ENCODE results near the gene KLK1.

DNA sequence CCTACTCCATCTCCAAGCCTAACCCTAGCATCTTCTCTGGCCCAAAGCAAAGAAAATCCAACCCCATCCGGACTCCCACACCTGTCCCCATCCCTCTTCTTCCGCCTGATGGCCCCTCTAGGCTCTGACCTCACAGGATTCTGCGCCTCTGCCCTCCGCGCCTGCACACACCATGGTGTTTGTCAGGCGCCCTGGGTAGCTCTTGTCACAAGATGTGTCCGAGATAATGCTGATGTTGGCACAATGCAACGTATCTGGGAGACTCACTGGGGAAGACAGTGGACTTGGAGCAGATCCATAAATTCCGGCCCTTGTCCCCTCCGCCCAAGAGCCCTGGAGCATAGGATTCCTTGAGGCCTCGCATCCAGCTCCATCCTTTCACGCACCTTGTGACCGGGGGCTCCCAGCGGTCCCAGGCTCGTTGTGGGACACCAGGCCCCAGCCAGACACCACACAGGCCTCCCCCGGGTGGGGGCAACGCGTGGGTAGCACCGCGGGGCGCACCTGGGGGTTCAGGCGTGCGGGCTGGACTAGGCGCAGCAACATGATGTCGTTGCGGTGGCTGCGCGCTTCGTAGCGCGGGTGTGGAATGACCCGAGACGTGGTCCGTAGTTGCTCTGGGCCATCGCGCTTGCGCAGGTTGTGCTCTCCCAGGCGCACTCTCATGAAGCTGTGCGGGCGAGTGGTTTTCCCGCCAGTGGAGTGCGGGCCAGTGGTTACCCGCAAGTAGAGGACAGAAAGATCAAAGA lies 3.1 kb upstream of the KLK1 start:
- TF ChIP-seq CTCF (IDR thresholded peaks at IDR 0.05) (no peak), POLR2AphosphoS5 (IDR thresholded peaks at IDR 0.05; ENCODE audit: low read depth, low read length) (no peak), EP300 (IDR thresholded peaks at IDR 0.05; ENCODE audit: borderline replicate concordance in 1 of 2, low read depth in 1 of 2, low read length in 1 of 2) (no peak), CHD2 (IDR thresholded peaks at IDR 0.05; ENCODE audit: low read length, partially characterized antibody) (no peak), FOXJ3 (CRISPR knock-in tag; IDR thresholded peaks at IDR 0.05) (no peak), ELF1 (IDR thresholded peaks at IDR 0.05) (no peak), TEAD4 (IDR thresholded peaks at IDR 0.05; ENCODE audit: borderline replicate concordance, insufficient read depth) (no peak), MXI1 (IDR thresholded peaks at IDR 0.05; ENCODE audit: low read depth, low read length) (no peak), FOXM1 (IDR thresholded peaks at IDR 0.05; ENCODE audit: low read depth) (no peak), FOSL2 (IDR thresholded peaks at IDR 0.05; ENCODE audit: borderline replicate concordance, low read depth) (no peak), NRF1 (IDR thresholded peaks at IDR 0.05; ENCODE audit: low read depth, low read length) (no peak)
- TF ChIP-seq, protein P1, sequence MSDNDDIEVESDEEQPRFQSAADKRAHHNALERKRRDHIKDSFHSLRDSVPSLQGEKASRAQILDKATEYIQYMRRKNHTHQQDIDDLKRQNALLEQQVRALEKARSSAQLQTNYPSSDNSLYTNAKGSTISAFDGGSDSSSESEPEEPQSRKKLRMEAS (IDR thresholded peaks at IDR 0.05; ENCODE audit: low read depth): no peak
